ENCODE measurements around the gene KRTAP10-3. TPM values are rescaled to one million over a fixed set of nuclear protein-coding genes. Genes with fewer than 3 reads are reported as not detected.
"Not testable (repeated sequence)": the region's sequence is repeated elsewhere in the genome, so short reads cannot be mapped to it uniquely, and the experiment has no call there.

Gene KRTAP10-3
- polyA plus RNA-seq, 1 of the 3 experiments (the other 2 are of a cell fraction): not detected

- H3K79me2 ChIP-seq (ENCODE audit: insufficient read depth): no peaks in the 10 kb centered on the region
- no peaks in the 10 kb centered on the region for H3K9me3 ChIP-seq
- H3K9ac ChIP-seq: no peak overlapping the region
- H4K20me1 ChIP-seq (ENCODE audit: insufficient read depth): no peaks in the 10 kb centered on the region
- TF ChIP-seq USF2 (IDR thresholded peaks at IDR 0.05; ENCODE audit: borderline replicate concordance, low read depth, low read length) (no peak), TCF12 (IDR thresholded peaks at IDR 0.05) (no peak), FOSL2 (IDR thresholded peaks at IDR 0.05; ENCODE audit: borderline replicate concordance, low read depth) (no peak), SIN3A (IDR thresholded peaks at IDR 0.05; ENCODE audit: borderline replicate concordance, low read depth, low read length) (no peak), NFIC (IDR thresholded peaks at IDR 0.05; ENCODE audit: borderline replicate concordance) (no peak), MXI1 (IDR thresholded peaks at IDR 0.05; ENCODE audit: low read depth, low read length) (no peak), RAD21 (IDR thresholded peaks at IDR 0.05; ENCODE audit: low read length) (no peak), GATA2 (CRISPR knock-in tag; IDR thresholded peaks at IDR 0.05) (no peak), EP300 (IDR thresholded peaks at IDR 0.05; ENCODE audit: borderline replicate concordance in 1 of 2, low read depth in 1 of 2, low read length in 1 of 2) (no peak), TAF1 (IDR thresholded peaks at IDR 0.05; ENCODE audit: borderline replicate concordance, low read depth, low read length) (no peak), MAX (IDR thresholded peaks at IDR 0.05; ENCODE audit: low read depth) (no peak), FOXM1 (IDR thresholded peaks at IDR 0.05; ENCODE audit: low read depth) (no peak), RXRA (IDR thresholded peaks at IDR 0.05; ENCODE audit: borderline replicate concordance, low read depth) (no peak), POLR2AphosphoS5 (IDR thresholded peaks at IDR 0.05; ENCODE audit: low read depth, low read length) (no peak), CHD2 (IDR thresholded peaks at IDR 0.05; ENCODE audit: low read length, partially characterized antibody) (no peak)
- TF ChIP-seq, protein P1, sequence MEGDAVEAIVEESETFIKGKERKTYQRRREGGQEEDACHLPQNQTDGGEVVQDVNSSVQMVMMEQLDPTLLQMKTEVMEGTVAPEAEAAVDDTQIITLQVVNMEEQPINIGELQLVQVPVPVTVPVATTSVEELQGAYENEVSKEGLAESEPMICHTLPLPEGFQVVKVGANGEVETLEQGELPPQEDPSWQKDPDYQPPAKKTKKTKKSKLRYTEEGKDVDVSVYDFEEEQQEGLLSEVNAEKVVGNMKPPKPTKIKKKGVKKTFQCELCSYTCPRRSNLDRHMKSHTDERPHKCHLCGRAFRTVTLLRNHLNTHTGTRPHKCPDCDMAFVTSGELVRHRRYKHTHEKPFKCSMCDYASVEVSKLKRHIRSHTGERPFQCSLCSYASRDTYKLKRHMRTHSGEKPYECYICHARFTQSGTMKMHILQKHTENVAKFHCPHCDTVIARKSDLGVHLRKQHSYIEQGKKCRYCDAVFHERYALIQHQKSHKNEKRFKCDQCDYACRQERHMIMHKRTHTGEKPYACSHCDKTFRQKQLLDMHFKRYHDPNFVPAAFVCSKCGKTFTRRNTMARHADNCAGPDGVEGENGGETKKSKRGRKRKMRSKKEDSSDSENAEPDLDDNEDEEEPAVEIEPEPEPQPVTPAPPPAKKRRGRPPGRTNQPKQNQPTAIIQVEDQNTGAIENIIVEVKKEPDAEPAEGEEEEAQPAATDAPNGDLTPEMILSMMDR (IDR thresholded peaks at IDR 0.05): no peak
- TF ChIP-seq, protein P2, sequence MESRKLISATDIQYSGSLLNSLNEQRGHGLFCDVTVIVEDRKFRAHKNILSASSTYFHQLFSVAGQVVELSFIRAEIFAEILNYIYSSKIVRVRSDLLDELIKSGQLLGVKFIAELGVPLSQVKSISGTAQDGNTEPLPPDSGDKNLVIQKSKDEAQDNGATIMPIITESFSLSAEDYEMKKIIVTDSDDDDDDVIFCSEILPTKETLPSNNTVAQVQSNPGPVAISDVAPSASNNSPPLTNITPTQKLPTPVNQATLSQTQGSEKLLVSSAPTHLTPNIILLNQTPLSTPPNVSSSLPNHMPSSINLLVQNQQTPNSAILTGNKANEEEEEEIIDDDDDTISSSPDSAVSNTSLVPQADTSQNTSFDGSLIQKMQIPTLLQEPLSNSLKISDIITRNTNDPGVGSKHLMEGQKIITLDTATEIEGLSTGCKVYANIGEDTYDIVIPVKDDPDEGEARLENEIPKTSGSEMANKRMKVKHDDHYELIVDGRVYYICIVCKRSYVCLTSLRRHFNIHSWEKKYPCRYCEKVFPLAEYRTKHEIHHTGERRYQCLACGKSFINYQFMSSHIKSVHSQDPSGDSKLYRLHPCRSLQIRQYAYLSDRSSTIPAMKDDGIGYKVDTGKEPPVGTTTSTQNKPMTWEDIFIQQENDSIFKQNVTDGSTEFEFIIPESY (IDR thresholded peaks at IDR 0.05; ENCODE audit: borderline replicate concordance, low read depth): no peak
- no peaks in the 10 kb centered on the region; a peak in 1 of 4 replicates for H3K4me1 ChIP-seq (ENCODE audit: control insufficient read depth in 1 of 2, insufficient read depth in 2 of 2, low read depth in 1 of 2, low read length in 1 of 2)
- H3K9me2 ChIP-seq: no peaks in the 10 kb centered on the region
- H2AFZ ChIP-seq (ENCODE audit: low read depth): no peak overlapping the region
- no peak overlapping the region for H3K4me2 ChIP-seq
- 22% methylated on average over 16 of the region's 23 CpGs for WGBS (ENCODE audit: low lambda C conversion rate)
- DNase-seq: no peak
- H3K27ac ChIP-seq (ENCODE audit: low read depth in 2 of 2, low read length in 1 of 2): no peak overlapping the region
- H3F3A ChIP-seq (replicated peaks; ENCODE audit: insufficient read depth): no peaks in the 10 kb centered on the region
- no peaks in the 10 kb centered on the region for H3K36me3 ChIP-seq (replicated peaks in 1 of 2; ENCODE audit: control insufficient read depth in 1 of 2, insufficient read depth in 2 of 2, low read length in 1 of 2)
- ChIA-PET CTCF (interaction anchor here (1.5 kb wide), 1 partner anchor 192 kb away, joined by 4 read pairs; no protein-coding TSS in a partner anchor), POLR2A (no interaction called here)
- no peak overlapping the region for H3K4me3 ChIP-seq (ENCODE audit: low read depth in 2 of 2, low read length in 1 of 2)
- H3K27me3 ChIP-seq (ENCODE audit: insufficient read depth): peaks cover 10% of the 10 kb centered on the region; the same call in 1 of the 2 replicates
Observed at GRCh38 chr21:44601596-44602462, 43.2 kb upstream of the KRTAP10-3 start.

DNA sequence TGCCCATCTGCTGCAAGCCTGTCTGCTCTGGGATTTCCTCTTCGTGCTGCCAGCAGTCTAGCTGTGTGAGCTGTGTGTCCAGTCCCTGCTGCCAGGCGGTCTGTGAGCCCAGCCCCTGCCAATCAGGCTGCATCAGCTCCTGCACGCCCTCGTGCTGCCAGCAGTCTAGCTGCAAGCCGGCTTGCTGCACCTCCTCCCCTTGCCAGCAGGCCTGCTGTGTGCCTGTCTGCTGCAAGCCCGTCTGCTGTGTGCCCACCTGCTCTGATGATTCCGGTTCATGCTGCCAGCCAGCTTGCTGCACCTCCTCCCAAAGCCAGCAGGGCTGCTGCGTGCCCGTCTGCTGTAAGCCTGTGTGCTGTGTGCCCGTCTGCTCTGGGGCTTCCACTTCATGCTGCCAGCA lies 42.5 kb upstream of the KRTAP10-3 start:
- POLR2A ChIA-PET; CTCF ChIA-PET; H3F3A ChIP-seq (replicated peaks; ENCODE audit: insufficient read depth); H3K4me1 ChIP-seq (ENCODE audit: control insufficient read depth in 1 of 2, insufficient read depth in 2 of 2, low read depth in 1 of 2, low read length in 1 of 2); H4K20me1 ChIP-seq (ENCODE audit: insufficient read depth); H3K27ac ChIP-seq (ENCODE audit: low read depth in 2 of 2, low read length in 1 of 2); H3K9me2 ChIP-seq; H3K36me3 ChIP-seq (replicated peaks in 1 of 2; ENCODE audit: control insufficient read depth in 1 of 2, insufficient read depth in 2 of 2, low read length in 1 of 2); H3K9me3 ChIP-seq; H3K9ac ChIP-seq; H2AFZ ChIP-seq (ENCODE audit: low read depth); H3K79me2 ChIP-seq (ENCODE audit: insufficient read depth); DNase-seq; H3K4me2 ChIP-seq; H3K4me3 ChIP-seq (ENCODE audit: low read depth in 2 of 2, low read length in 1 of 2): not testable (repeated sequence)
- peaks cover 10% of the 10 kb centered on the region; the same call in 1 of the 2 replicates for H3K27me3 ChIP-seq (ENCODE audit: insufficient read depth)
- 18% methylated on average over 6 of the region's 10 CpGs for WGBS (ENCODE audit: low lambda C conversion rate)

Measured in SK-N-SH (cell line).